Stromal cell of bone marrow (primary cell): ENCODE results near the gene COX6B2.

ENCODE experiments used
- DNase-seq: peaks from one replicate; pipeline ENCODE4 v3.0.0-alpha.2; 2012; ENCODE audit warnings: low read depth

Gene COX6B2

GRCh38 chr19:55383279-55384130 lies 29.0 kb upstream of the COX6B2 start:
- no peak for DNase-seq

GRCh38 chr19:55382522-55383054 lies 28.1 kb upstream of the COX6B2 start:
- DNase-seq: no peak

GRCh38 chr19:55382013-55382412 lies 27.5 kb upstream of the COX6B2 start:
- DNase-seq: no peak

GRCh38 chr19:55379174-55379573 lies 24.7 kb upstream of the COX6B2 start:
- DNase-seq: no peak

- no peak for DNase-seq
Measured at GRCh38 chr19:55377356-55378131, 23.0 kb upstream of the COX6B2 start.

- no peak for DNase-seq
Measured at GRCh38 chr19:55376241-55376933, 21.9 kb upstream of the COX6B2 start, which contains the start of gene TMEM190. Gene TMEM190, plus strand, starts transcription at chr19:55376826. Its CDS starts 28 bp downstream, at chr19:55376854.

- no peak for DNase-seq
Measured at GRCh38 chr19:55373993-55374757, 19.7 kb upstream of the COX6B2 start.

- DNase-seq: no peak
Measured at GRCh38 chr19:55373306-55373992, 18.9 kb upstream of the COX6B2 start.

GRCh38 chr19:55372316-55373081 lies 18.0 kb upstream of the COX6B2 start:
- DNase-seq: no peak

- no peak for DNase-seq
Measured at GRCh38 chr19:55370305-55370988, 15.9 kb upstream of the COX6B2 start, which contains the start of gene IL11. Gene IL11, minus strand, starts transcription at chr19:55370463. Its CDS starts 153 bp downstream, at chr19:55370310.

- no peak for DNase-seq
Measured at GRCh38 chr19:55369653-55370304, 15.3 kb upstream of the COX6B2 start.

- no peak for DNase-seq
Measured at GRCh38 chr19:55368701-55369563, 14.4 kb upstream of the COX6B2 start.

- no peak for DNase-seq
Measured at GRCh38 chr19:55368106-55368505, 13.6 kb upstream of the COX6B2 start.

- no peak for DNase-seq
Measured at GRCh38 chr19:55366790-55367189, 12.3 kb upstream of the COX6B2 start.

GRCh38 chr19:55365964-55366363 lies 11.4 kb upstream of the COX6B2 start:
- DNase-seq: no peak

GRCh38 chr19:55365245-55365644 lies 10.7 kb upstream of the COX6B2 start:
- no peak for DNase-seq

- no peak for DNase-seq
Measured at GRCh38 chr19:55362990-55363716, 8.6 kb upstream of the COX6B2 start, which contains the start of gene GARIN5B. Gene GARIN5B, minus strand, starts transcription at chr19:55363260. Its CDS starts 194 bp downstream, at chr19:55363066.
